ENCODE results near the gene MBLAC2. TPM values are rescaled to one million over a fixed set of nuclear protein-coding genes. Genes with fewer than 3 reads are reported as not detected.

MBLAC2 gene
- polyA plus RNA-seq: 1 to 10 TPM in 3 of 4 donors, under 1 TPM in 1; 0.89 to 9.6 (median 2.5) TPM
- long read RNA-seq, donor 1, full-length matches to known transcripts: 7 of 7 reads
- long read RNA-seq, donor 1, partial matches to known transcripts: 0 of 7 reads
- long read RNA-seq, donor 1, other reads (novel, unspliced or antisense): 0 of 7 reads
- long read RNA-seq, donor 2, partial matches to known transcripts: 0 of 1 reads
- long read RNA-seq, donor 2, other reads (novel, unspliced or antisense): 0 of 1 reads
- long read RNA-seq, donor 3, full-length matches to known transcripts: 2 of 2 reads
- long read RNA-seq, donor 3, partial matches to known transcripts: 0 of 2 reads
- long read RNA-seq, donor 3, other reads (novel, unspliced or antisense): 0 of 2 reads
- long read RNA-seq, donor 4: 0 reads
- long read RNA-seq, donor 5, full-length matches to known transcripts: 1 of 1 reads
- long read RNA-seq, donor 5, partial matches to known transcripts: 0 of 1 reads
- long read RNA-seq, donor 5, other reads (novel, unspliced or antisense): 0 of 1 reads
- long read RNA-seq, donor 6, full-length matches to known transcripts: 3 of 3 reads
- long read RNA-seq, donor 6, partial matches to known transcripts: 0 of 3 reads
- long read RNA-seq, donor 6, other reads (novel, unspliced or antisense): 0 of 3 reads
- long read RNA-seq, donor 7, full-length matches to known transcripts: 6 of 6 reads
- long read RNA-seq, donor 7, partial matches to known transcripts: 0 of 6 reads
- long read RNA-seq, donor 7, other reads (novel, unspliced or antisense): 0 of 6 reads
- long read RNA-seq, donor 8, full-length matches to known transcripts: 2 of 2 reads
- long read RNA-seq, donor 8, partial matches to known transcripts: 0 of 2 reads
- long read RNA-seq, donor 8, other reads (novel, unspliced or antisense): 0 of 2 reads
- long read RNA-seq, donor 9, full-length matches to known transcripts: 1 of 1 reads
- long read RNA-seq, donor 9, partial matches to known transcripts: 0 of 1 reads
- long read RNA-seq, donor 9, other reads (novel, unspliced or antisense): 0 of 1 reads
- long read RNA-seq, donor 10, full-length matches to known transcripts: 3 of 3 reads
- long read RNA-seq, donor 10, partial matches to known transcripts: 0 of 3 reads
- long read RNA-seq, donor 10, other reads (novel, unspliced or antisense): 0 of 3 reads

GRCh38 chr5:90474235-90475107 lies at the start of gene MBLAC2, which contains the start of gene POLR3G:
MBLAC2 (minus strand) TSS chr5:90474771; CDS start chr5:90474292, 479 bp downstream.
POLR3G (plus strand) TSS chr5:90474864; CDS start chr5:90485568, 10,704 bp downstream.
- H3K9me3 ChIP-seq (ENCODE audit: control insufficient read depth in 2 of 2, insufficient read depth in 1 of 2, low read depth in 1 of 2, low read length in 1 of 2): no peaks in the 10 kb centered on the region
- peak within 1 kb of the TSS; percentile 59 to 95 (median 89) for H3K4me3 ChIP-seq (ENCODE audit: low read depth in 1 of 3, low read length in 3 of 3)
- FAIRE-seq: no peak
- no peaks in the 10 kb centered on the region for H3K27me3 ChIP-seq (ENCODE audit: control insufficient read depth in 3 of 3, insufficient read depth in 3 of 3, low read length in 3 of 3)
- H3K4me1 ChIP-seq (ENCODE audit: control insufficient read depth in 3 of 3, insufficient read depth in 2 of 3, low read depth in 1 of 3, low read length in 2 of 3): peaks cover 0 to 7% (median 0%) of the 10 kb centered on the region in 3 donors
- DNase-seq: peak; percentile 93 to 97
- peak within 1 kb of the TSS; percentile 79 to 87 (median 81) for H3K27ac ChIP-seq (ENCODE audit: low read depth in 1 of 3, low read length in 2 of 3)
- no peaks in the 10 kb centered on the region for H3K36me3 ChIP-seq (ENCODE audit: control insufficient read depth in 3 of 3, insufficient read depth in 2 of 3, low read depth in 1 of 3, low read length in 3 of 3)
- WGBS, 3 donors: 0% methylated on average over 68 to 73 of the region's 73 CpGs

- Histone ChIP-seq H3K36me3 (ENCODE audit: control insufficient read depth in 3 of 3, insufficient read depth in 2 of 3, low read depth in 1 of 3, low read length in 3 of 3) (peaks cover 3 to 6% (median 5%) of the 10 kb centered on the region in 3 donors), H3K4me3 (ENCODE audit: low read depth in 1 of 3, low read length in 3 of 3) (no peak overlapping the region), H3K27ac (ENCODE audit: low read depth in 1 of 3, low read length in 2 of 3) (no peak overlapping the region), H3K27me3 (ENCODE audit: control insufficient read depth in 3 of 3, insufficient read depth in 3 of 3, low read length in 3 of 3) (no peaks in the 10 kb centered on the region), H3K4me1 (ENCODE audit: control insufficient read depth in 3 of 3, insufficient read depth in 2 of 3, low read depth in 1 of 3, low read length in 2 of 3) (no peaks in the 10 kb centered on the region), H3K9me3 (ENCODE audit: control insufficient read depth in 2 of 2, insufficient read depth in 1 of 2, low read depth in 1 of 2, low read length in 1 of 2) (no peaks in the 10 kb centered on the region)
- FAIRE-seq (no peak), DNase-seq (no peak)
- WGBS, 3 donors: 90 to 93% (median 93%) methylated on average over 7 of the region's 7 CpGs
These were observed 44.5 kb upstream of the MBLAC2 start for GRCh38 chr5:90519081-90519480.

- no peak for FAIRE-seq
- H3K36me3 ChIP-seq (ENCODE audit: control insufficient read depth in 3 of 3, insufficient read depth in 2 of 3, low read depth in 1 of 3, low read length in 3 of 3): peaks cover 3 to 6% (median 5%) of the 10 kb centered on the region in 3 donors
- no peaks in the 10 kb centered on the region for H3K27me3 ChIP-seq (ENCODE audit: control insufficient read depth in 3 of 3, insufficient read depth in 3 of 3, low read length in 3 of 3)
- no peak overlapping the region for H3K27ac ChIP-seq (ENCODE audit: low read depth in 1 of 3, low read length in 2 of 3)
- DNase-seq: no peak
- H3K4me3 ChIP-seq (ENCODE audit: low read depth in 1 of 3, low read length in 3 of 3): no peak overlapping the region
- H3K4me1 ChIP-seq (ENCODE audit: control insufficient read depth in 3 of 3, insufficient read depth in 2 of 3, low read depth in 1 of 3, low read length in 2 of 3): no peaks in the 10 kb centered on the region
- H3K9me3 ChIP-seq (ENCODE audit: control insufficient read depth in 2 of 2, insufficient read depth in 1 of 2, low read depth in 1 of 2, low read length in 1 of 2): no peaks in the 10 kb centered on the region
These were observed 44.1 kb upstream of the MBLAC2 start for GRCh38 chr5:90518661-90519060.

GRCh38 chr5:90514520-90514919 lies 39.9 kb upstream of the MBLAC2 start:
- FAIRE-seq (no peak), DNase-seq (no peak)
- H3K27ac ChIP-seq (ENCODE audit: low read depth in 1 of 3, low read length in 2 of 3): no peak overlapping the region
- H3K4me3 ChIP-seq (ENCODE audit: low read depth in 1 of 3, low read length in 3 of 3): no peak overlapping the region
- H3K9me3 ChIP-seq (ENCODE audit: control insufficient read depth in 2 of 2, insufficient read depth in 1 of 2, low read depth in 1 of 2, low read length in 1 of 2): no peaks in the 10 kb centered on the region
- 66 to 72% (median 69%) methylated on average over 3 of the region's 3 CpGs for WGBS, 3 donors
- peaks cover 2 to 4% (median 3%) of the 10 kb centered on the region in 3 donors for H3K36me3 ChIP-seq (ENCODE audit: control insufficient read depth in 3 of 3, insufficient read depth in 2 of 3, low read depth in 1 of 3, low read length in 3 of 3)
- H3K27me3 ChIP-seq (ENCODE audit: control insufficient read depth in 3 of 3, insufficient read depth in 3 of 3, low read length in 3 of 3): no peaks in the 10 kb centered on the region
- H3K4me1 ChIP-seq (ENCODE audit: control insufficient read depth in 3 of 3, insufficient read depth in 2 of 3, low read depth in 1 of 3, low read length in 2 of 3): no peaks in the 10 kb centered on the region

- Histone ChIP-seq H3K36me3 (ENCODE audit: control insufficient read depth in 3 of 3, insufficient read depth in 2 of 3, low read depth in 1 of 3, low read length in 3 of 3) (peaks cover 0 to 2% (median 2%) of the 10 kb centered on the region in 3 donors), H3K4me3 (ENCODE audit: low read depth in 1 of 3, low read length in 3 of 3) (no peak overlapping the region), H3K9me3 (ENCODE audit: control insufficient read depth in 2 of 2, insufficient read depth in 1 of 2, low read depth in 1 of 2, low read length in 1 of 2) (no peaks in the 10 kb centered on the region), H3K27ac (ENCODE audit: low read depth in 1 of 3, low read length in 2 of 3) (no peak overlapping the region), H3K27me3 (ENCODE audit: control insufficient read depth in 3 of 3, insufficient read depth in 3 of 3, low read length in 3 of 3) (no peaks in the 10 kb centered on the region), H3K4me1 (ENCODE audit: control insufficient read depth in 3 of 3, insufficient read depth in 2 of 3, low read depth in 1 of 3, low read length in 2 of 3) (no peaks in the 10 kb centered on the region)
- 75 to 87% (median 83%) methylated on average over 1 of the region's 1 CpG for WGBS, 3 donors
- DNase-seq: no peak
- no peak for FAIRE-seq
These were observed 35.9 kb upstream of the MBLAC2 start for GRCh38 chr5:90510438-90510837.

GRCh38 chr5:90506221-90506620 lies 31.6 kb upstream of the MBLAC2 start:
- H3K4me1 ChIP-seq (ENCODE audit: control insufficient read depth in 3 of 3, insufficient read depth in 2 of 3, low read depth in 1 of 3, low read length in 2 of 3): no peaks in the 10 kb centered on the region
- H3K4me3 ChIP-seq (ENCODE audit: low read depth in 1 of 3, low read length in 3 of 3): no peak overlapping the region
- H3K36me3 ChIP-seq (ENCODE audit: control insufficient read depth in 3 of 3, insufficient read depth in 2 of 3, low read depth in 1 of 3, low read length in 3 of 3): peaks cover 0 to 2% (median 0%) of the 10 kb centered on the region in 3 donors
- no peaks in the 10 kb centered on the region for H3K9me3 ChIP-seq (ENCODE audit: control insufficient read depth in 2 of 2, insufficient read depth in 1 of 2, low read depth in 1 of 2, low read length in 1 of 2)
- no peaks in the 10 kb centered on the region for H3K27me3 ChIP-seq (ENCODE audit: control insufficient read depth in 3 of 3, insufficient read depth in 3 of 3, low read length in 3 of 3)
- FAIRE-seq: no peak
- no peak for DNase-seq
- no peak overlapping the region for H3K27ac ChIP-seq (ENCODE audit: low read depth in 1 of 3, low read length in 2 of 3)

GRCh38 chr5:90504743-90505142 lies 30.2 kb upstream of the MBLAC2 start:
- no peaks in the 10 kb centered on the region for H3K9me3 ChIP-seq (ENCODE audit: control insufficient read depth in 2 of 2, insufficient read depth in 1 of 2, low read depth in 1 of 2, low read length in 1 of 2)
- H3K27me3 ChIP-seq (ENCODE audit: control insufficient read depth in 3 of 3, insufficient read depth in 3 of 3, low read length in 3 of 3): no peaks in the 10 kb centered on the region
- no peak for FAIRE-seq
- H3K4me1 ChIP-seq (ENCODE audit: control insufficient read depth in 3 of 3, insufficient read depth in 2 of 3, low read depth in 1 of 3, low read length in 2 of 3): no peaks in the 10 kb centered on the region
- no peak overlapping the region for H3K4me3 ChIP-seq (ENCODE audit: low read depth in 1 of 3, low read length in 3 of 3)
- no peaks in the 10 kb centered on the region for H3K36me3 ChIP-seq (ENCODE audit: control insufficient read depth in 3 of 3, insufficient read depth in 2 of 3, low read depth in 1 of 3, low read length in 3 of 3)
- no peak for DNase-seq
- 88 to 92% (median 91%) methylated on average over 2 of the region's 2 CpGs for whole genome bisulfite sequencing, 3 donors
- H3K27ac ChIP-seq (ENCODE audit: low read depth in 1 of 3, low read length in 2 of 3): no peak overlapping the region
